Liver (tissue), 9 donors: ENCODE measurements around the gene SLC6A12. TPM values are rescaled to one million over a fixed set of nuclear protein-coding genes. Genes with fewer than 3 reads are reported as not detected.

ENCODE experiments used
- DNase-seq: peaks from one replicate; pipeline ENCODE4 v3.0.0-alpha.2; 2017; ENCODE audit warnings: low spot score
- H3K27ac ChIP-seq, 2 donors: one replicate each; pipeline ENCODE4 v1.7.0; 2013; ENCODE audit warnings: inconsistent platforms in 2 of 2, low read length in 2 of 2, control low read depth in 1 of 2, low read depth in 1 of 2, mild to moderate bottlenecking in 1 of 2
- H3K27me3 ChIP-seq, 4 donors: one replicate each; pipeline versions ENCODE4 v1.6.1 to v1.7.0; 2013; ENCODE audit warnings: low read length in 3 of 4, inconsistent platforms in 1 of 4, mild to moderate bottlenecking in 1 of 4, moderate library complexity in 1 of 4; ENCODE audit not compliant: control insufficient read depth in 4 of 4, insufficient read depth in 4 of 4
- H3K36me3 ChIP-seq, 4 donors: one replicate each; pipeline versions ENCODE4 v1.6.1 to v1.7.0; 2013; ENCODE audit warnings: low read length in 3 of 4, mild to moderate bottlenecking in 3 of 4, low read depth in 1 of 4, moderate library complexity in 1 of 4; ENCODE audit not compliant: control insufficient read depth in 4 of 4, insufficient read depth in 3 of 4
- H3K4me1 ChIP-seq, 4 donors: one replicate each; pipeline versions ENCODE4 v1.6.1 to v1.7.0; 2013; ENCODE audit warnings: low read length in 3 of 4, mild to moderate bottlenecking in 3 of 4, moderate library complexity in 1 of 4; ENCODE audit not compliant: control insufficient read depth in 4 of 4, insufficient read depth in 4 of 4
- H3K4me3 ChIP-seq, 3 donors: one replicate each; pipeline versions ENCODE4 v1.6.1 to v1.7.0; 2013; ENCODE audit warnings: low read length in 3 of 3, control low read depth in 1 of 3, low read depth in 1 of 3, mild to moderate bottlenecking in 1 of 3
- H3K9ac ChIP-seq, 2 donors: one replicate each; pipeline ENCODE4 v1.7.0; 2013; ENCODE audit warnings: low read length in 2 of 2, mild to moderate bottlenecking in 2 of 2, moderate library complexity in 2 of 2, control low read depth in 1 of 2, low read depth in 1 of 2
- H3K9me3 ChIP-seq, 4 donors: one replicate each; pipeline versions ENCODE4 v1.6.1 to v1.7.0; 2013; ENCODE audit warnings: low read length in 3 of 4; ENCODE audit not compliant: control insufficient read depth in 4 of 4
- EGR1 ChIP-seq, 2 donors: IDR thresholded peaks; 2 replicates each; pipeline ENCODE4 v1.6.1; 2016 to 2018; ENCODE audit warnings: antibody characterized with exemption in 2 of 2, low read depth in 2 of 2
- FOXA1 ChIP-seq: IDR thresholded peaks from 2 replicates; pipeline ENCODE4 v1.6.1; 2016; ENCODE audit warnings: antibody characterized with exemption
- FOXA2 ChIP-seq: IDR thresholded peaks from 2 replicates; pipeline ENCODE4 v1.6.1; 2016; ENCODE audit warnings: antibody characterized with exemption
- HNF4A ChIP-seq, 2 donors: conservative IDR thresholded peaks; 2 replicates each; pipeline ENCODE4 v1.6.1; 2016; ENCODE audit warnings: antibody characterized with exemption in 2 of 2, mild to moderate bottlenecking in 2 of 2
- HNF4G ChIP-seq: IDR thresholded peaks from 2 replicates; pipeline ENCODE4 v1.6.1; 2016; ENCODE audit warnings: antibody characterized with exemption
- JUND ChIP-seq, 2 donors: IDR thresholded peaks; 2 replicates each; pipeline ENCODE4 v1.6.1; 2016; ENCODE audit warnings: antibody characterized with exemption in 2 of 2
- NR2F2 ChIP-seq: IDR thresholded peaks from 2 replicates; pipeline ENCODE4 v1.6.1; 2016; ENCODE audit warnings: antibody characterized with exemption
- RAD21 ChIP-seq, 2 donors: IDR thresholded peaks; 2 replicates each; pipeline ENCODE4 v1.6.1; 2016; ENCODE audit warnings: antibody characterized with exemption in 2 of 2, mild to moderate bottlenecking in 2 of 2
- RXRA ChIP-seq, 2 donors: IDR thresholded peaks; 2 replicates each; pipeline ENCODE4 v1.6.1; 2017 to 2018; ENCODE audit warnings: antibody characterized with exemption in 2 of 2, mild to moderate bottlenecking in 1 of 2
- SP1 ChIP-seq: IDR thresholded peaks from 2 replicates; pipeline ENCODE4 v1.6.1; 2018; ENCODE audit warnings: antibody characterized with exemption, mild to moderate bottlenecking
- TAF1 ChIP-seq: conservative IDR thresholded peaks from 2 replicates; pipeline ENCODE4 v1.6.1; 2016; ENCODE audit warnings: antibody characterized with exemption, mild to moderate bottlenecking
- YY1 ChIP-seq: IDR thresholded peaks from 2 replicates; pipeline ENCODE4 v1.6.1; 2016; ENCODE audit warnings: antibody characterized with exemption, mild to moderate bottlenecking
- WGBS: extraction: QIAGEN DNeasy Blood & Tissue Kit; methylation state at CpG from one replicate; pipeline ENCODE4 v1.1.7; 2013; 5-methylcytosine and 5-hydroxymethylcytosine counted together
- polyA plus RNA-seq, 2 donors: library from polyadenylated mRNA; stranded (reverse) in 1 of 2; unstranded in 1 of 2; fragments of 200-250 nt in 1 of 2; fragments of >200 nt in 1 of 2; fragmentation: Nextera tagmentation in 1 of 2; extraction: Ambion mirVana in 1 of 2; gene quantifications; one replicate each; pipeline versions ENCODE4 v1.2.1 to v1.2.3, GENCODE V29; 2013 to 2015
- total RNA-seq, 2 donors: library from RNA; depleted of rRNA; stranded (reverse); fragments of >200 nt; gene quantifications; one replicate each; pipeline ENCODE4 v1.2.3, GENCODE V29; 2014
- TF ChIP-seq, protein P1 (sequence below): IDR thresholded peaks from 2 replicates; pipeline ENCODE4 v1.6.1; 2016; ENCODE audit warnings: antibody characterized with exemption
- TF ChIP-seq, protein P2 (sequence below): fragments of 150-350 bp; IDR thresholded peaks from 2 replicates; pipeline ENCODE4 v1.5.1; 2017; ENCODE audit warnings: improper control_type of control experiment, low read depth, low read length; ENCODE audit not compliant: missing input control
- TF ChIP-seq, protein P3 (sequence below): IDR thresholded peaks from 2 replicates; pipeline ENCODE4 v1.6.1; 2016; ENCODE audit warnings: antibody characterized with exemption, mild to moderate bottlenecking
- TF ChIP-seq, protein P4 (sequence below): IDR thresholded peaks from 2 replicates; pipeline ENCODE4 v1.6.1; 2016; ENCODE audit warnings: antibody characterized with exemption
- TF ChIP-seq, protein P5 (sequence below): IDR thresholded peaks from 2 replicates; pipeline ENCODE4 v1.6.1; 2016; ENCODE audit warnings: antibody characterized with exemption
- donor health status: healthy.
- donor health status: healthy.
- donor health status: healthy.
- donor health status: healthy.
- donor health status: healthy.

Gene SLC6A12
- total and polyA plus RNA-seq, 4 donors: 18.2 to 30.3 (median 23.2) TPM

DNA sequence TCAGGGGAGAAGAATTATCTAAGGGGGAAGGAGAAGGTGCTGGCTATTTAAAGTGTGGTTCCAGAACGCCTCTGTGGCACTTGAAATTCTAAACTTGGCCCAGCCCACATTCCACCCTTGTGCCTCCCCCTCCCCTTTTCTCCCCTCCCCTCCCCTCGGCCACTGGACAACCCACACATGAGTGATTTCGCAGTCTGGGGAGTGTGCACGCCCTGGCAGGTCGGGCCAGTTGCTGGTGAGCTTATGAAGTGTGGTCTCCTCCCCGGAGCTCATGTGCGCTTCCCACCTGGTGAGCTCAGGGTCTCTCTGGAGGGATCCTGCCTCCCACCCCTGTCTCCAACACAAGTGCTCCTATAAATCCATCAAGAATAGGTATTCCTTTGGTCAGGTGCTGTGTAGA lies 48.9 kb upstream of the SLC6A12 start, which contains the start of gene SLC6A13:
Gene SLC6A13, minus strand, starts transcription at position 20 of the 400 bp plus-strand sequence. CDS start 2,784 bp downstream, outside the sequence.
- Histone ChIP-seq H3K4me1 (peaks cover 0 to 8% (median 1%) of the 10 kb centered on the region in 4 donors), H3K9ac (no peak within 1 kb of the TSS), H3K4me3 (no peak within 1 kb of the TSS), H3K27ac (no peak within 1 kb of the TSS), H3K9me3 (no peaks in the 10 kb centered on the region), H3K36me3 (no peaks in the 10 kb centered on the region), H3K27me3 (peaks cover 0 to 2% (median 0%) of the 10 kb centered on the region in 4 donors)
- WGBS: 66% methylated on average over 7 of the region's 7 CpGs
- DNase-seq: no peak
- TF ChIP-seq FOXA2: no peak
- no peak for TF ChIP-seq NR2F2
- TF ChIP-seq RXRA (IDR thresholded peaks at IDR 0.05): no peak
- no peak for TF ChIP-seq JUND (IDR thresholded peaks at IDR 0.05)
- no peak for TF ChIP-seq SP1
- TF ChIP-seq RAD21 (IDR thresholded peaks at IDR 0.05): no peak
- TF ChIP-seq, protein P1, sequence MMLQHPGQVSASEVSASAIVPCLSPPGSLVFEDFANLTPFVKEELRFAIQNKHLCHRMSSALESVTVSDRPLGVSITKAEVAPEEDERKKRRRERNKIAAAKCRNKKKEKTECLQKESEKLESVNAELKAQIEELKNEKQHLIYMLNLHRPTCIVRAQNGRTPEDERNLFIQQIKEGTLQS: no peak
- no peak for TF ChIP-seq TAF1
- no peak for TF ChIP-seq EGR1 (IDR thresholded peaks at IDR 0.05; ENCODE audit: low read depth in 2 of 2)
- TF ChIP-seq FOXA1: no peak
- TF ChIP-seq, protein P2, sequence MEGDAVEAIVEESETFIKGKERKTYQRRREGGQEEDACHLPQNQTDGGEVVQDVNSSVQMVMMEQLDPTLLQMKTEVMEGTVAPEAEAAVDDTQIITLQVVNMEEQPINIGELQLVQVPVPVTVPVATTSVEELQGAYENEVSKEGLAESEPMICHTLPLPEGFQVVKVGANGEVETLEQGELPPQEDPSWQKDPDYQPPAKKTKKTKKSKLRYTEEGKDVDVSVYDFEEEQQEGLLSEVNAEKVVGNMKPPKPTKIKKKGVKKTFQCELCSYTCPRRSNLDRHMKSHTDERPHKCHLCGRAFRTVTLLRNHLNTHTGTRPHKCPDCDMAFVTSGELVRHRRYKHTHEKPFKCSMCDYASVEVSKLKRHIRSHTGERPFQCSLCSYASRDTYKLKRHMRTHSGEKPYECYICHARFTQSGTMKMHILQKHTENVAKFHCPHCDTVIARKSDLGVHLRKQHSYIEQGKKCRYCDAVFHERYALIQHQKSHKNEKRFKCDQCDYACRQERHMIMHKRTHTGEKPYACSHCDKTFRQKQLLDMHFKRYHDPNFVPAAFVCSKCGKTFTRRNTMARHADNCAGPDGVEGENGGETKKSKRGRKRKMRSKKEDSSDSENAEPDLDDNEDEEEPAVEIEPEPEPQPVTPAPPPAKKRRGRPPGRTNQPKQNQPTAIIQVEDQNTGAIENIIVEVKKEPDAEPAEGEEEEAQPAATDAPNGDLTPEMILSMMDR: no peak
- TF ChIP-seq HNF4G: no peak
- TF ChIP-seq, protein P3, sequence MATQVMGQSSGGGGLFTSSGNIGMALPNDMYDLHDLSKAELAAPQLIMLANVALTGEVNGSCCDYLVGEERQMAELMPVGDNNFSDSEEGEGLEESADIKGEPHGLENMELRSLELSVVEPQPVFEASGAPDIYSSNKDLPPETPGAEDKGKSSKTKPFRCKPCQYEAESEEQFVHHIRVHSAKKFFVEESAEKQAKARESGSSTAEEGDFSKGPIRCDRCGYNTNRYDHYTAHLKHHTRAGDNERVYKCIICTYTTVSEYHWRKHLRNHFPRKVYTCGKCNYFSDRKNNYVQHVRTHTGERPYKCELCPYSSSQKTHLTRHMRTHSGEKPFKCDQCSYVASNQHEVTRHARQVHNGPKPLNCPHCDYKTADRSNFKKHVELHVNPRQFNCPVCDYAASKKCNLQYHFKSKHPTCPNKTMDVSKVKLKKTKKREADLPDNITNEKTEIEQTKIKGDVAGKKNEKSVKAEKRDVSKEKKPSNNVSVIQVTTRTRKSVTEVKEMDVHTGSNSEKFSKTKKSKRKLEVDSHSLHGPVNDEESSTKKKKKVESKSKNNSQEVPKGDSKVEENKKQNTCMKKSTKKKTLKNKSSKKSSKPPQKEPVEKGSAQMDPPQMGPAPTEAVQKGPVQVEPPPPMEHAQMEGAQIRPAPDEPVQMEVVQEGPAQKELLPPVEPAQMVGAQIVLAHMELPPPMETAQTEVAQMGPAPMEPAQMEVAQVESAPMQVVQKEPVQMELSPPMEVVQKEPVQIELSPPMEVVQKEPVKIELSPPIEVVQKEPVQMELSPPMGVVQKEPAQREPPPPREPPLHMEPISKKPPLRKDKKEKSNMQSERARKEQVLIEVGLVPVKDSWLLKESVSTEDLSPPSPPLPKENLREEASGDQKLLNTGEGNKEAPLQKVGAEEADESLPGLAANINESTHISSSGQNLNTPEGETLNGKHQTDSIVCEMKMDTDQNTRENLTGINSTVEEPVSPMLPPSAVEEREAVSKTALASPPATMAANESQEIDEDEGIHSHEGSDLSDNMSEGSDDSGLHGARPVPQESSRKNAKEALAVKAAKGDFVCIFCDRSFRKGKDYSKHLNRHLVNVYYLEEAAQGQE: no peak
- no peak for TF ChIP-seq HNF4A (conservative IDR thresholded peaks at IDR 0.05)
- TF ChIP-seq, protein P4, sequence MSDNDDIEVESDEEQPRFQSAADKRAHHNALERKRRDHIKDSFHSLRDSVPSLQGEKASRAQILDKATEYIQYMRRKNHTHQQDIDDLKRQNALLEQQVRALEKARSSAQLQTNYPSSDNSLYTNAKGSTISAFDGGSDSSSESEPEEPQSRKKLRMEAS: no peak
- no peak for TF ChIP-seq YY1

DNA sequence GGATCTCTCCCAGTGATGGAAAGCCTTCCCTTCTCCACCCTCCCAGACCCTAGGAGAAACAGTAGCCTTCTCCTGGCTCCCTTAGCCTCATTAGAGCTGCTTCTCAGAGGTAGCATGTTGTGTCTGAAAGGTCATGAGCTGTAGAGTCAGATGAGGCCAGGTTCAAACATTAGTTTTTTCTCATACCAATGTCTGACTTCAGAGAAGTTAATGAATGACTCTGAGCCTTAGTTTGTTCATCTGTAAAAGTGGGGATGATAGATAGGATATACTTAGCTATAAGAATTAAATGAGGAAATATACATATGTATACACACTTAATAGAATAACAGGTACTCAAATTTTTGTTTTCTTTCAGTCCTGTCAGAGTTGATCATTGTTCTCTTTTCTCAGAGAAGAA lies 48.2 kb upstream of the SLC6A12 start:
- no peak overlapping the region for H3K4me3 ChIP-seq
- no peak overlapping the region for H3K9ac ChIP-seq
- H3K27ac ChIP-seq: no peak overlapping the region
- no peak for DNase-seq
- H3K36me3 ChIP-seq: no peaks in the 10 kb centered on the region
- no peaks in the 10 kb centered on the region for H3K9me3 ChIP-seq
- peaks cover 3 to 14% (median 5%) of the 10 kb centered on the region in 4 donors for H3K4me1 ChIP-seq
- H3K27me3 ChIP-seq: peaks cover 0 to 2% (median 0%) of the 10 kb centered on the region in 4 donors
- TF ChIP-seq, protein P2: no peak
- TF ChIP-seq FOXA2 (no peak), JUND (IDR thresholded peaks at IDR 0.05) (no peak), NR2F2 (no peak), HNF4G (no peak), FOXA1 (no peak), RXRA (IDR thresholded peaks at IDR 0.05) (no peak), HNF4A (conservative IDR thresholded peaks at IDR 0.05) (no peak)
- TF ChIP-seq, protein P5, sequence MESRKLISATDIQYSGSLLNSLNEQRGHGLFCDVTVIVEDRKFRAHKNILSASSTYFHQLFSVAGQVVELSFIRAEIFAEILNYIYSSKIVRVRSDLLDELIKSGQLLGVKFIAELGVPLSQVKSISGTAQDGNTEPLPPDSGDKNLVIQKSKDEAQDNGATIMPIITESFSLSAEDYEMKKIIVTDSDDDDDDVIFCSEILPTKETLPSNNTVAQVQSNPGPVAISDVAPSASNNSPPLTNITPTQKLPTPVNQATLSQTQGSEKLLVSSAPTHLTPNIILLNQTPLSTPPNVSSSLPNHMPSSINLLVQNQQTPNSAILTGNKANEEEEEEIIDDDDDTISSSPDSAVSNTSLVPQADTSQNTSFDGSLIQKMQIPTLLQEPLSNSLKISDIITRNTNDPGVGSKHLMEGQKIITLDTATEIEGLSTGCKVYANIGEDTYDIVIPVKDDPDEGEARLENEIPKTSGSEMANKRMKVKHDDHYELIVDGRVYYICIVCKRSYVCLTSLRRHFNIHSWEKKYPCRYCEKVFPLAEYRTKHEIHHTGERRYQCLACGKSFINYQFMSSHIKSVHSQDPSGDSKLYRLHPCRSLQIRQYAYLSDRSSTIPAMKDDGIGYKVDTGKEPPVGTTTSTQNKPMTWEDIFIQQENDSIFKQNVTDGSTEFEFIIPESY: no peak
- TF ChIP-seq, protein P1: no peak
- TF ChIP-seq, protein P4: no peak
